Effector memory CD4-positive, alpha-beta T cell (primary cell): ENCODE results near the gene NFATC3.

ENCODE experiments used
- DNase-seq, 3 donors: peaks; one replicate each; pipeline ENCODE4 v3.0.0-alpha.2; 2020
- H3K27ac ChIP-seq: 2 replicates; pipeline ENCODE4 v1.7.0; 2013; ENCODE audit warnings: mild to moderate bottlenecking, low read length, moderate library complexity; ENCODE audit not compliant: insufficient read depth, poor library complexity, severe bottlenecking
- H3K27me3 ChIP-seq: replicated peaks from 2 replicates; pipeline ENCODE4 v1.7.0; 2013; ENCODE audit warnings: mild to moderate bottlenecking, low read length; ENCODE audit not compliant: insufficient read depth, control insufficient read depth, poor library complexity, severe bottlenecking
- H3K36me3 ChIP-seq: 2 replicates; pipeline ENCODE4 v1.7.0; 2013; ENCODE audit warnings: mild to moderate bottlenecking, low read length, moderate library complexity; ENCODE audit not compliant: control insufficient read depth, insufficient read depth
- H3K4me1 ChIP-seq: 2 replicates; pipeline ENCODE4 v1.7.0; 2013; ENCODE audit warnings: low read length, mild to moderate bottlenecking; ENCODE audit not compliant: control insufficient read depth, insufficient read depth, poor library complexity, severe bottlenecking
- H3K4me3 ChIP-seq: 2 replicates; pipeline ENCODE4 v1.7.0; 2013; ENCODE audit warnings: low read length, low read depth, mild to moderate bottlenecking; ENCODE audit not compliant: insufficient read depth, poor library complexity, severe bottlenecking
- H3K9me3 ChIP-seq: 2 replicates; pipeline ENCODE4 v1.7.0; 2013; ENCODE audit warnings: mild to moderate bottlenecking, low read length, moderate library complexity; ENCODE audit not compliant: control insufficient read depth

The NFATC3 gene

DNA sequence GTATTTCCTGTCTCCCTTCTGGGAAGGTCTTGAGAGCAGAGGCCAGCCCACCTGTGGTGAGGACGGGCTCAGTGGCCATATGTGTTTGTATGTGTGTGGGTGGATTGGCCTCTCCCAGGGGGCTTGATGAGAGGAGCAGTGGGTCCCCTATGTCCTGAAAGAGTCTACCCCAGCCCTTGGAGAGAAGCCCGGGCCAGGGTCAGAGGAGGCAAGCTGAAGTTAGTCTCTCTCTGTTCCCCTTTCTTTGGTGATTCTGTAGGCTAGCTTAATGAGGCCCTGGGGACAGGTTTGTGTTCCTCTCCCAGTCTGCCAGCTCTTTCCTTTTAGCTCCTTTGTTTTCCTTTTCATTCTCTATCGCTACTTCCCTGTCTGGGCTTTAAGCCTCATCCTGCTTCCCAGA is 23.8 kb upstream of the NFATC3 start:
- no peak for DNase-seq
- Histone ChIP-seq H3K27ac (no peak overlapping the region), H3K27me3 (no peaks in the 10 kb centered on the region), H3K4me3 (no peak overlapping the region), H3K36me3 (peaks cover 1% of the 10 kb centered on the region), H3K4me1 (peaks cover 30% of the 10 kb centered on the region), H3K9me3 (no peaks in the 10 kb centered on the region)

DNA sequence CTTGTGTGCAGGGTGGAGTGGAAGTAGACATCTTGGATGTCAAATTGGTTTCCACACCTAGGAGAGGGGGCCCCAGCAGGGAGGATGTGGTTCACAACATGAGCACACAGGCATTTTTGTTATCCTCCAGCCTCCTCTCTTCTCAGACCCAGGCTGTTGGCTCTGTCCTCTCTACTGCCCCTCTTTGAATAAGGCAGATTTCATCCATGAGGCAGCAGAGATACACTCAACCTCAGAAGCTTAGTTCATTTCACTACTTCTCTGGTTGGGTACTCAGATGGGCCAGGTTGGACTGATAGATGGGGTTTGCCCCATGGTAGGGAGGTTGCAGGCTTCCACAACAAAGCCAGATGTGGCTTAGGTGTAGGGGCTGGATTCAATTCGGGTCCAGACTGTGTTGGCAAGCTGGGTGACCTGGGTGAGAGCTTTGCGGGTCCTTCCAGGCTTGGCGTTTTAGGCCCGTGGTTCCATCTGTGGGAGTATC is 22.2 kb upstream of the NFATC3 start:
- Histone ChIP-seq H3K9me3 (no peaks in the 10 kb centered on the region), H3K4me3 (peak overlapping the region; percentile 23), H3K27ac (peak overlapping the region; percentile 39), H3K27me3 (no peaks in the 10 kb centered on the region), H3K36me3 (peaks cover 3% of the 10 kb centered on the region), H3K4me1 (peaks cover 30% of the 10 kb centered on the region)
- no peak for DNase-seq

DNA sequence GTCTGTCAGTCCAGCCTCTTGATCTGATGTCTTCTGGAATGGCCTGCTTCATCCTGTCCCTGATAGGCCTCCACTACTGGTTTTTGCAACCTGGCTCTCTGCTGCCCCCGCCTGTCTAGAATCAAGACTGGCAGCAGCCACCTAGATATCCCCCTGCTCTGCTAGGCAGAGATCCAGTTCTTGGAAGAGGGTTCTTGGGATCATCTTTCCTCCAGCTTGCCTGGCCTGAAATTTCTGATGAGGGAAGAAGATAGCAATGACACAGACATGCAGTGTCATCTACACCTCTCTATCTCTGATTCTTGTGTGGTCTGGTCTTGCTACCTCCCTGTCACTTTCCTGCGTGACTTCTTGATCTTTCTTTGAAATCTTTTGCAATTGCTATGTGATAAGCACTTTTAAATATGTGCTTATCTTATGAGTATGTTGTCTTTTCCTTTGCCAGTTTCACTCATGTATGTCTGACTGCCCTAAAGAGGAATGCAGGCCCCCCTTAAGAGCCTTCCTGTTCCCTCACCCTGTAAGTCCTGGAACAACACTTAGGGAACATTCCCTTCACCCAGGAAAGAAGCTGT is 20.3 kb upstream of the NFATC3 start:
- no peaks in the 10 kb centered on the region for H3K27me3 ChIP-seq
- DNase-seq, result peak; percentile 36 to 51 (median 42)
- H3K9me3 ChIP-seq, result no peaks in the 10 kb centered on the region
- peaks cover 42% of the 10 kb centered on the region for H3K4me1 ChIP-seq
- no peak overlapping the region for H3K4me3 ChIP-seq
- peaks cover 3% of the 10 kb centered on the region for H3K36me3 ChIP-seq
- H3K27ac ChIP-seq, result no peak overlapping the region

DNA sequence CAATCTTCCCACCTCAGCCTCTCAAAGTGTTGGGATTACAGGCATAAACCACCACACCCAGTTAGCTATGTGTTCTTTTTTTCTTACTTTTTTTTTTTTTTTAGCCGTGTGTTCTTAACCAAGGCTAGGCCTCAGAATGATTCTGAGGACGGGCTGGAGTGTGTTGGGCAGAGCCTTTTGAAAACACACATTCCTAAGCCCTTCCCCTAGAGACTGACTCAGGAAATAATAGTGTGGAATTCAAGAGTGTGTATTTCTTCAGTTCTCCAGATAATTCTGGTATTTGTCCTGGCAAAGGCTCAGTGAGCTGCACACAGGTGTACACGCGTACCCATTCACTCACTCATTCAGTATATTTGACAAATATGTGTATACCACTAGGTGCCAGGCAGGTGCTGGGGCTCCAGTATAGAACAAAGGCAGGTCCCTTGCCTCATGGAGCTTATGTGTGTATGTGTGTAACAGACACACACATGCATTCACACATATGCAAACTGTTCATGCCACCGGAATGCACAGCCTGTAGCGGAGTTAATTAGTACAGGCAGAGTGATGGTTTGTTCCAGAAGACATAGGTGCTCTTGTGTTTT is 19.4 kb upstream of the NFATC3 start:
- DNase-seq, result no peak
- Histone ChIP-seq H3K36me3 (peaks cover 3% of the 10 kb centered on the region), H3K27me3 (no peaks in the 10 kb centered on the region), H3K9me3 (no peaks in the 10 kb centered on the region), H3K27ac (no peak overlapping the region), H3K4me3 (no peak overlapping the region), H3K4me1 (peaks cover 51% of the 10 kb centered on the region)

DNA sequence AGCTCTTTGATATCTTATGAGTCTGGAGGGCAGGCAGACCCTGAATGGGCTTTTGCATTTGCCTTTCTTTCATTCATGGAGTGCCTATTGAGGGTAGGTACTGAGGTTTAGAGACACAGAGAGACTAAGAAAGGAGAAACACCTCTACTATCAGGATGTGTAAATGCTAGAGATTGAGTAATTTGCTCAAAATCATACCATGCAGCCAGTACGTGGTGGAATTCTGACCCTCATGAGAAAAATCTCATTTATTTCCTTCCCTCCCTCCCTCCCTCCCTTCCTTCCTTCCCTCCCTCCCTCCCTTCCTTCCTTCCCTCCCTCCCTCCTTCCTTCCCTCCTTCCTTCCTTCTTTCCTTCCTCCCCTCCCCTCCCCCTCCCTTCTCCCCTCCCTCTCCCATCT is 18.4 kb upstream of the NFATC3 start:
- Histone ChIP-seq H3K4me3 (no peak overlapping the region), H3K27ac (no peak overlapping the region), H3K36me3 (peaks cover 3% of the 10 kb centered on the region), H3K4me1 (peaks cover 61% of the 10 kb centered on the region), H3K27me3 (no peaks in the 10 kb centered on the region), H3K9me3 (no peaks in the 10 kb centered on the region)
- no peak for DNase-seq

DNA sequence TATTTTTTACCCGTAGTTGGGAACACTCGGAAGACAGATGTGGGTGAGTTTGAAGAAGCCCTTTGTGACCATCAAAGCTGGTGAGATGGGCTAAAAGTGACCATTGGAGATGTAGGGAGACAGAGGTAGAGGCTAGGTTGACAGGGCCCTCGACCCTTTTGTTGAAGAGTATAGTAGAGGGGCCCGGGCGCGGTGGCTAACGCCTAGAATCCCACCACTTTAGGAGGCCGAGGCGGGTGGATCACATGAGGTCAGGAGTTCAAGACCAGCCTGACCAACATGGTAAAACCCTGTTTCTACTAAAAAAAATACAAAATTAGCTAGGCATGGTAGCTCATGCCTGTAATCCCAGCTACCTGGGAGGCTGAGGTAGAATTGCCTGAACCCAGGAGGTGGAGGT is 16.2 kb upstream of the NFATC3 start:
- Histone ChIP-seq H3K36me3 (peaks cover 6% of the 10 kb centered on the region), H3K4me3 (no peak overlapping the region), H3K9me3 (no peaks in the 10 kb centered on the region), H3K27ac (peak overlapping the region; percentile 53), H3K4me1 (peaks cover 65% of the 10 kb centered on the region), H3K27me3 (no peaks in the 10 kb centered on the region)
- DNase-seq, result no peak

DNA sequence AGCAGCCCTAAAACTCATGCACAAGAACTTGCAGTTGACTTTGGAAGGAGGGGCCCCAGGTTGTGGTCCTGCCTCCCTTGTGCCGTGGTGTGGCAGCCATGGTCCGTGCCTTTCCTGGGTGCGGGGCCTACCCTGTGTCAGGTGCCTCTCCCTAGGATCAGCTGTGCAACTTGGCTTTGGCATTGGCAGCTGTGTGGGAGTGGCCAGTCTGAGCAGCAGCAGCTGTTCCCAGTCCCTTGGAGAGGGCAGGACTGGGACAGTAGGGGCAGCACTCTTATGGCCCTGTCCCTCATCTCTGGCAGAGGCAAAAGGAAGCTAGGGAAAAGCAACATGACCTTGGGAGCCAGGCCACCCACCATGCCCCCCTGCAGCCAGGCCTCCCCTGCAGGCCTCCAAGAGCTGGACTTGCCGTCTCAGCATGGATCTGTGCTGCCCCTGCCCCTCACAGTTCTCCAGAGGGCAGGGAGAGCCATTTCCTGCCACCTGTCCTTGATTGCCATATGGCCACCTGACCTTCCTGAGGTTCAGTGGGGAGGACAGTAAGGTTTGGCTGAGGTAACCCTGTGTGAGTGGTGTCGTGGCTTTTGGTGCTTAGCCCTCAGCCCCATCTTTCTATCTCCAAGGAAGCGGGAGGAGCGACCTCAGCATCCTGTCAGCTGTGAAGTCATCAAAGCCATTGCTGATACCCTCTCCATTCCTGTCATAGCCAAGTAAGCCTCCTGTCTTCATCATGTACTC is 15.5 kb upstream of the NFATC3 start:
- Histone ChIP-seq H3K4me3 (no peak overlapping the region), H3K27me3 (no peaks in the 10 kb centered on the region), H3K36me3 (peaks cover 6% of the 10 kb centered on the region), H3K9me3 (no peaks in the 10 kb centered on the region), H3K27ac (peak overlapping the region; percentile 53), H3K4me1 (peaks cover 65% of the 10 kb centered on the region)
- peak in 2 of 3 donors; percentile 14 to 29 for DNase-seq

DNA sequence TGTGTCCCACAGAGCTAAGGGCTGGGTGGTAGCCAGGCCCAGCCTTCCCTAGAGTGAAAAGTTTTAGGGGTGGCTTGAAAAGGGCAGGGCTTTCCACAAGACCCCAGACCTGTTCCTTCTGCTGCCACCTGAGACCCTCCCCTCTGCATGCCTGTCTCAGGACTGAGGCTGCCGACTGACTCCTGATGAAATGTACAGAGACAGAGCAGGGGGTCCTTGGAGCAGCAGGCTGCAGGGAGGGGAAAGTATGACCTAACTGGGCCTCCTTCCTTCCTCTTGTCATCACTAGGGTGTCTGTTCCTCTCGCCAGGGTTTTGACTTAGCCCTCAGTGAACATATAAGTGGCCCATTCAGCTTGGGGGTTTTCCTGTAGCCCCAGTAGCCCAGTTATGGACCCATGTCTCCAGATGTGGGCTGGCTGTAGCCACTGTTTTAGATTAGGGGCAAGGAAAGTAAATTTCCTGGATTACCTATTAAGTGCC is 14.9 kb upstream of the NFATC3 start:
- H3K4me1 ChIP-seq, result peaks cover 65% of the 10 kb centered on the region
- no peaks in the 10 kb centered on the region for H3K9me3 ChIP-seq
- no peaks in the 10 kb centered on the region for H3K27me3 ChIP-seq
- peak overlapping the region; percentile 53 for H3K27ac ChIP-seq
- peaks cover 6% of the 10 kb centered on the region for H3K36me3 ChIP-seq
- DNase-seq, result no peak
- no peak overlapping the region for H3K4me3 ChIP-seq

DNA sequence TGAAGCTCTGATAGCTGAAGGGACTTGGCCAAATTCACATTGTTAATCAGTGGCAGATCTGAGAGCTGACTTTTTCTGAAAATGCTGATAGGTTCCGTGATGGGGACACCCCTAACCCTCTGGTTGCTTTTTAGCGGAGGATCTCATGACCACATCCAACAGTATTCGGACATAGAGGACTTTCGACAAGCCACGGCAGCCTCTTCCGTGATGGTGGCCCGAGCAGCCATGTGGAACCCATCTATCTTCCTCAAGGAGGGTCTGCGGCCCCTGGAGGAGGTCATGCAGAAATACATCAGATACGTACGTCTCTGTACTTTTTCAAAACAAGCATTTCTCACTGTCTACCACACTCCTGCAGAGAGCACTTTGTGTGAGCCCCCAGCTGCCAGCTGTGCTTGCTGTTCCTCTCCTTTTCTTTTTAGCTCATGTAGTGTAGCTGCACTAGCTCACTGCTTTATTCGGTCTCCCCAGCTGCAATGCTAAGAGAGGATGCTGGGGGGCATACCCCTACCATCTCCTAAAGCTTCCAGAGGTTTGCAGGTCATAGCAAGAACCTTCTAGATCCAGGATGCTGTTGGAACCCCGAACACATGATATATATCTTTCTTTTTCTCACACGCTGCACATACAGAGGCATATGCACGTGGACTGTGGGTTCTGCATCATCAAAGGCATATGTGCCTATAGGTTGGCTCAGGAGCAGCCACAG is 14.2 kb upstream of the NFATC3 start:
- Histone ChIP-seq H3K4me1 (peaks cover 71% of the 10 kb centered on the region), H3K36me3 (peaks cover 6% of the 10 kb centered on the region), H3K27ac (peak overlapping the region; percentile 53), H3K4me3 (no peak overlapping the region), H3K27me3 (no peaks in the 10 kb centered on the region), H3K9me3 (no peaks in the 10 kb centered on the region)
- DNase-seq, result no peak
